Vagina (tissue), 2 donors: ENCODE measurements around the gene TRIM47.

Experiments used
- POLR2A ChIP-seq, 2 donors: fragments of 450-650 bp; IDR thresholded peaks; one replicate each; pipeline ENCODE4 v1.6.1; 2017; ENCODE audit warnings: antibody characterized with exemption in 2 of 2, mild to moderate bottlenecking in 2 of 2, moderate library complexity in 2 of 2
- TF ChIP-seq, protein P1 (sequence below), 3 experiments: fragments of 450-650 bp in 2 of 3; fragments of 200-600 bp in 1 of 3; sonication (generic) in 1 of 3; IDR thresholded peaks; one replicate each; pipeline ENCODE4 v1.5.1; 2017 to 2019; ENCODE audit warnings: antibody characterized with exemption in 3 of 3, mild to moderate bottlenecking in 2 of 3, moderate library complexity in 2 of 3

- TF ChIP-seq, protein P1, sequence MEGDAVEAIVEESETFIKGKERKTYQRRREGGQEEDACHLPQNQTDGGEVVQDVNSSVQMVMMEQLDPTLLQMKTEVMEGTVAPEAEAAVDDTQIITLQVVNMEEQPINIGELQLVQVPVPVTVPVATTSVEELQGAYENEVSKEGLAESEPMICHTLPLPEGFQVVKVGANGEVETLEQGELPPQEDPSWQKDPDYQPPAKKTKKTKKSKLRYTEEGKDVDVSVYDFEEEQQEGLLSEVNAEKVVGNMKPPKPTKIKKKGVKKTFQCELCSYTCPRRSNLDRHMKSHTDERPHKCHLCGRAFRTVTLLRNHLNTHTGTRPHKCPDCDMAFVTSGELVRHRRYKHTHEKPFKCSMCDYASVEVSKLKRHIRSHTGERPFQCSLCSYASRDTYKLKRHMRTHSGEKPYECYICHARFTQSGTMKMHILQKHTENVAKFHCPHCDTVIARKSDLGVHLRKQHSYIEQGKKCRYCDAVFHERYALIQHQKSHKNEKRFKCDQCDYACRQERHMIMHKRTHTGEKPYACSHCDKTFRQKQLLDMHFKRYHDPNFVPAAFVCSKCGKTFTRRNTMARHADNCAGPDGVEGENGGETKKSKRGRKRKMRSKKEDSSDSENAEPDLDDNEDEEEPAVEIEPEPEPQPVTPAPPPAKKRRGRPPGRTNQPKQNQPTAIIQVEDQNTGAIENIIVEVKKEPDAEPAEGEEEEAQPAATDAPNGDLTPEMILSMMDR (IDR thresholded peaks at IDR 0.05) = no peak
- TF ChIP-seq POLR2A (IDR thresholded peaks at IDR 0.05) = no peak
Observed at GRCh38 chr17:75880266-75880665, 1.9 kb upstream of the TRIM47 start.
